ENCODE results near the gene CDX2. TPM values are rescaled to one million over a fixed set of nuclear protein-coding genes. Genes with fewer than 3 reads are reported as not detected.
A peak's percentile ranks its signal among the peaks of the same experiment; 100 is the strongest.
"Not testable (repeated sequence)": the region's sequence is repeated elsewhere in the genome, so short reads cannot be mapped to it uniquely, and the experiment has no call there.

Gene CDX2
- not detected for total RNA-seq

GRCh38 chr13:27969082-27969865, at the start of gene CDX2:
CDX2 (minus strand) TSS chr13:27969315; CDS start chr13:27969006, 309 bp downstream.
- H3K27ac Mint-ChIP-seq, result peak within 1 kb of the TSS in 1 of 2 donors; percentile 63
- H3K36me3 Mint-ChIP-seq, result peaks cover 0 to 5% of the 10 kb centered on the region in 2 donors
- DNase-seq (ENCODE audit: low spot score in 2 of 2), result no peak
- ATAC-seq, result no peak
- H3K9me3 Mint-ChIP-seq, result no peaks in the 10 kb centered on the region

DNA sequence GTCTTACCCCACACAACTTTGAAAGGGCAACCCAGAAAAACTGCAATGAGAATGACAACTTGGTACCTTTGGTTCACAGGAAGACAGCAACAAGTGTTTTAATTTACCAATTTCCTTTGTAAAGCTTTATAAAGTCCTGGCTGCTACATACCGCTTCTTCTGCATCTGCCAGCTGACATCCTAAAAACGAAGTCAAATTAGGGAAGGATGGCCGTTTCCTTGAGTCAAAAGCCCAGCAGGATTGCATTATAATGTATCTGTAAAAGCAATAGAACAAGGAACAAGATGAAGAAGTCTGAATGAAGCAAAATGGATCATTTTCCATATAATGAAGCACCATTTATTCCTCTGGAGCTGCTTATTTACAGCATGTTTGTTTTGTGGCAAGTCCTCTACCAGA, 45.2 kb upstream of the CDX2 start:
- H3K36me3 Mint-ChIP-seq, result no peaks in the 10 kb centered on the region
- DNase-seq (ENCODE audit: low spot score in 2 of 2), result no peak
- no peaks in the 10 kb centered on the region for H3K9me3 Mint-ChIP-seq
- no peak for ATAC-seq
- H3K27ac Mint-ChIP-seq, result no peak overlapping the region

GRCh38 chr13:28013482-28013881, 44.4 kb upstream of the CDX2 start:
- H3K9me3 Mint-ChIP-seq, result no peaks in the 10 kb centered on the region
- H3K36me3 Mint-ChIP-seq, result no peaks in the 10 kb centered on the region
- DNase-seq (ENCODE audit: low spot score in 2 of 2) (no peak), ATAC-seq (no peak)
- no peak overlapping the region for H3K27ac Mint-ChIP-seq

DNA sequence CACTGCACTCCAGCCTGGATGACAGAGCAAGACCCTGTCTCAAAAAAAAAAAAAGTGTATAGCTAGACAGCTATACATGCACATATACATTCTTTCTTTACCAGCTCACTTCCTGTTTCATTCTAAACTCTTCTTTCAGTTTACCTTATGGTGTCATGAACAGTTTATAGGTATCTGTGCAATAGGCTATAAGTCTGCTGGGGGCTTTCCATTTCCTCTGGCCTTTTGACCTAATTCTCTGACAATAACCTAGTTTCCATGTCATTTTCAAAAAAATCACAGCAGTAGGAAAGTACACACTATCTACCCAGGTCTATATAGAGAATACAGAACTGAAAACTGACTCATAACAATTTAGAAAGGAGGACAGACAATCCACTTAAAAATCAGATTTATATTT, 43.8 kb upstream of the CDX2 start:
- DNase-seq (ENCODE audit: low spot score in 2 of 2), result no peak
- Mint-ChIP-seq H3K27ac (no peak overlapping the region), H3K36me3 (no peaks in the 10 kb centered on the region), H3K9me3 (no peaks in the 10 kb centered on the region)
- ATAC-seq, result peak; percentile 33 to 87

GRCh38 chr13:28012383-28012782, 43.3 kb upstream of the CDX2 start:
- Mint-ChIP-seq H3K9me3 (no peaks in the 10 kb centered on the region), H3K27ac (no peak overlapping the region), H3K36me3 (no peaks in the 10 kb centered on the region)
- ATAC-seq (peak in 1 of 2 donors; percentile 41), DNase-seq (ENCODE audit: low spot score in 2 of 2) (no peak)

GRCh38 chr13:28010046-28010445, 40.9 kb upstream of the CDX2 start:
- Mint-ChIP-seq H3K36me3 (no peaks in the 10 kb centered on the region), H3K9me3 (no peaks in the 10 kb centered on the region), H3K27ac (no peak overlapping the region)
- DNase-seq (ENCODE audit: low spot score in 2 of 2) (no peak), ATAC-seq (no peak)

- not testable (repeated sequence) for DNase-seq (ENCODE audit: low spot score in 2 of 2); H3K9me3 Mint-ChIP-seq; H3K27ac Mint-ChIP-seq
Observed at GRCh38 chr13:28005016-28005415, 35.9 kb upstream of the CDX2 start.

GRCh38 chr13:28002886-28003698, 34.0 kb upstream of the CDX2 start:
- no peaks in the 10 kb centered on the region for H3K36me3 Mint-ChIP-seq
- no peaks in the 10 kb centered on the region for H3K9me3 Mint-ChIP-seq
- DNase-seq (ENCODE audit: low spot score in 2 of 2) (no peak), ATAC-seq (no peak)
- no peak overlapping the region for H3K27ac Mint-ChIP-seq

More at GRCh38 chr13:28005016-28005415, 35.9 kb upstream of the CDX2 start:
- not testable (repeated sequence) for ATAC-seq, H3K36me3 Mint-ChIP-seq

GRCh38 chr13:28001837-28002473, 32.8 kb upstream of the CDX2 start:
- Mint-ChIP-seq H3K9me3 (no peaks in the 10 kb centered on the region), H3K27ac (no peak overlapping the region), H3K36me3 (no peaks in the 10 kb centered on the region)
- ATAC-seq (no peak), DNase-seq (ENCODE audit: low spot score in 2 of 2) (no peak)

- DNase-seq (ENCODE audit: low spot score in 2 of 2) (no peak), ATAC-seq (no peak)
- Mint-ChIP-seq H3K27ac (no peak overlapping the region), H3K9me3 (no peaks in the 10 kb centered on the region), H3K36me3 (no peaks in the 10 kb centered on the region)
Observed at GRCh38 chr13:28001049-28001448, 31.9 kb upstream of the CDX2 start.

DNA sequence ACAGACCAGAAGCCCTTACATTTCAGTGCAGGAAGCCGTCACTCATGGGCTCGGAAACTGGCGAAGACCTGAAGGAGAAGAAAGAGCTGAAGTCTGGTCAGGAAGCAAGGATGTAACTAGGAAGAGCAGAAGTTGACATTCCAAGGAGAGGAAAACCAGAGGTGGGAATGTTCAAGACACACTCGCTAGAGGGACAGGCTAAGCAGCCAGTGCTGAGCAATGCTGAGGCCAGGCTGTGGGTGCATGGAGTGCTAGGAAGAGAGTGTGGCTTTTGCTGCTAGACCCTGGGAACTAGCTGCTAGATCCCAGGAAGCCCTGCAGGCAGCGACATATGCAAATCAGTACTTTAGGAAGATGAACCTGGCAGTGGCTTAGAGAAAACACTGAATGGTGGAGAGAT, 31.5 kb upstream of the CDX2 start:
- no peak for ATAC-seq
- H3K27ac Mint-ChIP-seq, result peak overlapping the region in 1 of 2 donors; percentile 20
- no peaks in the 10 kb centered on the region for H3K36me3 Mint-ChIP-seq
- DNase-seq (ENCODE audit: low spot score in 2 of 2), result no peak
- H3K9me3 Mint-ChIP-seq, result no peaks in the 10 kb centered on the region

DNA sequence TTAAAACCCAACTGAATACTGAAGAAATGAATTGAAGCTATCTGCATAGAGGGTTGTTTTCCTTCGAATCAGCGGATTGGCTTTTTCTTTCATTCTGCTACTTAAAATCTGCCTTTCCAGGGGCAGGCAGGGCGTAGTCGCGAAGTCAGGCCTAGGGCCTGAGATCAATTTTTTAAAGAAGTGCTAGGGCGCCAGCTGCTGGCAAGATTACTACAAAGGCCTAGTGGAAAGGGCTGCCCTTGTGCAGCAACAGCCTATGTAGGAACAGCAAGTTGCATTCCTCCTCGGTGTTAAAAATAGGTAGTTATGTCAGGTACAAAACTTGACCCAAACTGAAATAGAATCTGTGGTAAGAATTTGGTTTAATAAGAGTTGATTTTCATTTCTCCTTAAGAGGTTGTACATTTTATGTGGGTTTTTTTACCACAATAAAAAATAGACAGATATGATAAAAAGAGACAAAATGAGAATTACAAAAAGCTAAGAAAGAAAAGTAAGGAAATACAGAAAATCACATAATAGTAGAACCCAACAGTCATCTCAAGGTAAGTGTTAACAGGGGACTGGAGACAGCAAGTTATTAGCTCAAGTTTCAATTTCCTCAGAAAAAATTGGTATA, 28.9 kb upstream of the CDX2 start:
- no peak for DNase-seq (ENCODE audit: low spot score in 2 of 2)
- H3K36me3 Mint-ChIP-seq, result no peaks in the 10 kb centered on the region
- peak; percentile 52 to 77 for ATAC-seq
- no peaks in the 10 kb centered on the region for H3K9me3 Mint-ChIP-seq
- H3K27ac Mint-ChIP-seq, result no peak overlapping the region

GRCh38 chr13:27991881-27992280, 22.8 kb upstream of the CDX2 start:
- Mint-ChIP-seq H3K36me3 (no peaks in the 10 kb centered on the region), H3K27ac (no peak overlapping the region), H3K9me3 (no peaks in the 10 kb centered on the region)

DNA sequence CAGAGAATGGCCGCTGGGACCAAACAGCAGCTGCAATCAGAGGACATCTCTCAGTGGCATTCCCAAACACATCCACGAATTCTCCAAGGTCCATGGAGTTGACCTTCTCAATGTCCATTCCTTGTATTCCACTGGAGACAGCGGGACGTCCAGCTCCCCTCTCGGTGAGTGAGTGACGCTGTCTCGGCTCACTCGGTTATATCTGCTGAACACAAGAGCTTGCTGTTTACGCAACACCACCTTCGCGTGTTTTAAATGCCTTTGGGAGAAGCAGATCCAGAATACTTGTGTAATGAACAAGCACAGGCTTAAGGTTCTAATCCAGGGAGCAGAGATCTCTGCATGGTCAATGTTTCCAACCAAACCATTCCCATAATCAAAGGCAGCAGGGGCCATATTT, 19.4 kb upstream of the CDX2 start, which contains the start of gene URAD:
URAD (minus strand) TSS at position 174 of the 400 bp plus-strand sequence; CDS start at position 118, 56 bp downstream.
- Mint-ChIP-seq H3K36me3 (no peaks in the 10 kb centered on the region), H3K9me3 (no peaks in the 10 kb centered on the region), H3K27ac (peak within 1 kb of the TSS in 1 of 2 donors; percentile 22)
- DNase-seq (ENCODE audit: low spot score in 2 of 2), result no peak
- no peak for ATAC-seq

More at GRCh38 chr13:27991881-27992280, 22.8 kb upstream of the CDX2 start:
- DNase-seq (ENCODE audit: low spot score in 2 of 2) (no peak), ATAC-seq (no peak)

- Mint-ChIP-seq H3K27ac (no peak overlapping the region), H3K36me3 (no peaks in the 10 kb centered on the region), H3K9me3 (no peaks in the 10 kb centered on the region)
- DNase-seq (ENCODE audit: low spot score in 2 of 2) (no peak), ATAC-seq (no peak)
Observed at GRCh38 chr13:27985600-27985999, 16.5 kb upstream of the CDX2 start.

DNA sequence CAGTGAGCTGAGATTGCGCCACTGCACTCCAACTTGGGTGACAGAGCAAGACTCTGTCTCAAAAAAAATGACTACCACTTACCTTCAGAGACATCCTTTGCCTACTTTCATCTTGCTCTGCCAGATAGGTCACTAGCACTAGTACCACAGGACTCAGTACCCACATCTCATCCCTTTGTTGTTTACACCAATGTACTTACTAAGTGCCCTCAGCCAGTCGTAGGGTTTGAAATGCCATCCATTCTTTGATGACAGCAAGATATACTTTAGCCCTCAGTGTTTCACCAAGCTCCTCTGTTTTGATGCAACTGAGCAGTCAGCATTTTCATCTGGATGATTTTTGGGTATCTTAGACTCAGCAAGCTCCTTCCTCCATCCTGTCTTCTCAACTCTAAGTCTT, 13.2 kb upstream of the CDX2 start:
- Mint-ChIP-seq H3K27ac (no peak overlapping the region), H3K36me3 (no peaks in the 10 kb centered on the region), H3K9me3 (no peaks in the 10 kb centered on the region)
- no peak for ATAC-seq
- DNase-seq (ENCODE audit: low spot score in 2 of 2), result no peak

Measured in activated naive CD4-positive, alpha-beta T cell treated with anti-CD3 and anti-CD28 coated beads, Interleukin-2, amount 50 U/mL, for 72 hours (primary cell).